Retinal pigment epithelial cell (primary cell): ENCODE data around the gene MEIOB.
"Not testable (repeated sequence)": the region's sequence is repeated elsewhere in the genome, so short reads cannot be mapped to it uniquely, and the experiment has no call there.

ENCODE experiments used
- DNase-seq: peaks from one replicate; pipeline ENCODE4 v3.0.0-alpha.2; 2010; ENCODE audit warnings: low read depth
- H3K4me3 ChIP-seq: 2 replicates; pipeline ENCODE4 v1.5.1; 2011; ENCODE audit warnings: mild to moderate bottlenecking, low read length, control low read depth, moderate library complexity
- TF ChIP-seq, protein P1 (sequence below): conservative IDR thresholded peaks from 2 replicates; pipeline ENCODE4 v1.5.1; 2011; ENCODE audit warnings: low read depth, low read length, control low read depth, inconsistent platforms

MEIOB gene

DNA sequence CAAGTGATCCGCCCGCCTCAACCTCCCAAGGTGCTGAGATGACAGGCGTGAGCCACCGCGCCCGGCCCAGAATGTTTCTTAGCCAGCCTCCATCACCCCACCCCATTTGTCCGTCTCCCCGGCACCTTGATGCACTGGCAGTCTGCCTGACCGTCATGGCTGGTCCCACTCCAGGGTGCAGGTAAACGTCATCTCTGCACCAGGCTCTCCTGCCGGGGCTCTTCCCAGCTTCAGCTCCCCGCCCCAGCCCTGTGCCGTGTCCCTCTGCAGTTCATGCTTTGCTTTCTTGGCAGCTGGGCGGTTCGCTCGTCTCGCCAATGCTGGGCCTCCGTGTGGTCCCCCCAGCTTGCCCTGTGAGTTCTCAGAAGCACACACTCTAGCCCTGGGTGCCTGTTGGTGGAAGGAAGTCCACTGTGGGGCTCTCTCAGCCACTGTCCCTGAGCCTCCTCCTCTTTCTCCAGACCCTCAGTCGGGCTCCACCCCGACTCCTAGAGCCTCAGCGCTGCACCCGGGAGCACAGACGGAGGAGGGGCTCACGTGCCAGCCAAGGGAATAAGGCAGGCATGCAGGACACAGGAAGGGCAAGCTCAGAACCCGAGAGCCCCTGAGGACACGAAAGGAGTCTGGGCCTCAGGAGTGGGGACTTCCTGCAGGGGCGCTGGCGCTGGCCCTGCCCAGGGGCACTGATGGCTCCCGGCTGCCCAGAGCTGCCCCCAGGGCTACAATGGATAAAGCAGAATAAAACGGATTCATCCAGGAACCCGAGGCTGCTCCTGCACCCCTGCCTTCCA lies 34.3 kb upstream of the MEIOB start:
- DNase-seq, result no peak
- no peak overlapping the region for H3K4me3 ChIP-seq
- TF ChIP-seq, protein P1, sequence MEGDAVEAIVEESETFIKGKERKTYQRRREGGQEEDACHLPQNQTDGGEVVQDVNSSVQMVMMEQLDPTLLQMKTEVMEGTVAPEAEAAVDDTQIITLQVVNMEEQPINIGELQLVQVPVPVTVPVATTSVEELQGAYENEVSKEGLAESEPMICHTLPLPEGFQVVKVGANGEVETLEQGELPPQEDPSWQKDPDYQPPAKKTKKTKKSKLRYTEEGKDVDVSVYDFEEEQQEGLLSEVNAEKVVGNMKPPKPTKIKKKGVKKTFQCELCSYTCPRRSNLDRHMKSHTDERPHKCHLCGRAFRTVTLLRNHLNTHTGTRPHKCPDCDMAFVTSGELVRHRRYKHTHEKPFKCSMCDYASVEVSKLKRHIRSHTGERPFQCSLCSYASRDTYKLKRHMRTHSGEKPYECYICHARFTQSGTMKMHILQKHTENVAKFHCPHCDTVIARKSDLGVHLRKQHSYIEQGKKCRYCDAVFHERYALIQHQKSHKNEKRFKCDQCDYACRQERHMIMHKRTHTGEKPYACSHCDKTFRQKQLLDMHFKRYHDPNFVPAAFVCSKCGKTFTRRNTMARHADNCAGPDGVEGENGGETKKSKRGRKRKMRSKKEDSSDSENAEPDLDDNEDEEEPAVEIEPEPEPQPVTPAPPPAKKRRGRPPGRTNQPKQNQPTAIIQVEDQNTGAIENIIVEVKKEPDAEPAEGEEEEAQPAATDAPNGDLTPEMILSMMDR, result no peak

DNA sequence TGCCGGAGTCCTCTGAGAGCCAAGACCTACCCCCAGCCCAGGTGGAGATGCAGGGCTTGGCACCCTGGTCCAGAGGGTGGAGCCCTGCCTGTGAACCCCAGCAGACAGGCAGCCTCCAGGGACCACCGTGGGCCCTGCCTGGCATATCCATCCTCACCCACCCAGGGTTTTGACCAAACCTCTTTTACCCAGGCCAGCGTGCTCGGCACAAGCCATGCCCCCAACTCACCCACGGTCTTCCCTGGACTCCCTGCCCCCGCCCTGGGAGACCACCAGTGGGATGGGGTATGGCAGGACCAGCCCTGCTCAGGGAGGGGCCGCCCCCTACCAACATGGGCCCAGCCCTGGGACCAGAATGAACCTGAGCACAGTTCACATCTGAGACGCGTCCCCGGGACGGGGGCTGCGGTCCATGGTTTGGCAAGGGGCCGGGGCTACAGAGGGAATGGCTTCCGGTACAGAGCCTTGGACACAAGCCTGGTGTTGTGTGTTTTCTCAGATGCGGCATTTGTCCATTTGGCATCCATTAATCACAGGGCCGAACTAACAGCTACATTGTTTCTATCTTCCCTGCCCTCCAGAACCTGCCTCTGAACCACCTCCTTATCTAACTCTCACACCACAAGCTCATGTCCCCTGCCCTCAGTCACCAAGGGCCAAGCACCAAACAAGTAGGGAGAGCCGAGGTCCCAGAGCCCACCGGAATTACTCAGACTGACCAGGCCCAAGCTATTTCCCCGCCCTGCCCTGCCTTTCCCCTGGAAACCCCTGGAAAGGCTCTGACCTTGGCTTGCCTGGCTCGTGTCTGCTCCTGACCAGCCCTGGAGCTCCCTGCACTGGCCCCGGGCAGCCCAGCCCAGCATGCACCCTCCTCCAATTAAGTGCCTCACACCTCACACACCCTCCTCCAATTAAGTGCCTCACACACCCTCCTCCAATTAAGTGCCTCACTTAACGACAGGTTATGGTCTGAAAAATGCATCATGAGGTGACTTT lies 32.2 kb upstream of the MEIOB start:
- no peak overlapping the region for H3K4me3 ChIP-seq
- no peak for DNase-seq
- TF ChIP-seq, protein P1, result no peak

DNA sequence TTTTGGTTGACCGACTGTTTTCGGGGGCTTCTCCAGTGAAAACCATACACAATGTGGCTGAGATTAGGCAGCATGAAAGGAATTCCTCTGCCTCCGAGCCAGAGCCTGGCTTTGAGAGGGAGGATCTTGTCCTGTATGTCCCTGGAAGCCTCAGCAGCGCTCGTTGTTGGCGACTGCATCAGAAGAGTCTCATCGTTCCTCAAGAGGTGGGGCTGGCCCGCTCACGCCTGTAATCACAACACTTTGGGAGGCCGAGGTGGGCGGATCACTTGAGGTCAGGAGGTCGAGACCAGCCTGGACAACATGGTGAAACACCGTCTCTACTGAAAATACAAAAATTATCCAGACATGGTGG lies 31.2 kb upstream of the MEIOB start:
- no peak for DNase-seq
- TF ChIP-seq, protein P1, result no peak
- no peak overlapping the region for H3K4me3 ChIP-seq

GRCh38 chr16:1902547-1903219 lies 30.7 kb upstream of the MEIOB start:
- no peak for DNase-seq
- no peak overlapping the region for H3K4me3 ChIP-seq
- TF ChIP-seq, protein P1, result no peak

- no peak overlapping the region for H3K4me3 ChIP-seq
- DNase-seq, result no peak
- TF ChIP-seq, protein P1, result no peak
These were observed 28.4 kb upstream of the MEIOB start for GRCh38 chr16:1900452-1900774.

DNA sequence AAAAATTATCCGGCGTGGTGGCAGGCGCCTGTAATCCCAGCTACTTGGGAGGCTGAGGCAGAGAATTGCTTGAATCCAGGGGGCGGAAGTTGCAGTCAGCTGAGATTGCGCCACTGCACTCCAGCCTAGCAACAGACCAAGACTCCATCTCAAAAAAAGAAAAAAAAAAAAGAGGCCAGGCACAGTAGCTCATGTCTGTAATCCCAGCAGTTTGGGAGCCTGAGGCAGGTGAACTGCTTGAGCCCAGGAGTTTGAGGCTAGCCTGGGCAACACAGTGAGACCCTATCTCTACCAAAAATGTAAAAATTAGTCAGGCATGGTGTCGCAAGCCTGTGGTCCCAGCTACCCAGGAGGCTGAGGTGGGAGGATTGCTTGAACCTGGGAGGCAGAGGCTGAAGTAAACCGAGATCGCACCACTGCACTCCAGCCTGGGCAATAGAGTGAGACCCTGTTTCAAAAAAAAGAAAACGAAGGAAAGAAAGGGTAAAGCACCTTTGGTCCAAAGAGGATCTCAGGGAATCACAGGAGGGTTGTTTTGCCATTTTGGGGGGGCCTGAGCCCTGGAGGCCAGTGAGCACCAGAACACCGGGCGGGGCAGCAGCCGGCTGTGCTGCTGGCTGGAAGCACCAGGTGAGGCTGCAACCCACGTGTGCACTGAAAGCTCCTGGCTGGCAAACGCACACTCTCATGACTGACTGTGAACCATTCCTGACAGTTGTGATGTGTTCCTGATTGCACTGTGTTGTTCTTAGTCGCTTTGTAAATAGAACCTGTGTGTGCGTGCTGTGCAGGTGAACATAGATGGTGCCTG lies 27.9 kb upstream of the MEIOB start:
- no peak overlapping the region for H3K4me3 ChIP-seq
- TF ChIP-seq, protein P1, result no peak
- no peak for DNase-seq

GRCh38 chr16:1897692-1898091 lies 25.7 kb upstream of the MEIOB start:
- not testable (repeated sequence) for DNase-seq, H3K4me3 ChIP-seq
